OCI-M2 (cell line): Measurements from ENCODE around the gene LHX4.

Experiments used
- DNase-seq: peaks from one replicate; lab custom pipeline; 2025; ENCODE audit not compliant: unreplicated experiment; lab: John Stamatoyannopoulos, UW

The LHX4 gene

GRCh38 chr1:180241716-180242544 is 11.9 kb downstream of the LHX4 start:
- DNase-seq: no peak

GRCh38 chr1:180243517-180244221 is 13.6 kb downstream of the LHX4 start:
- no peak for DNase-seq

DNA sequence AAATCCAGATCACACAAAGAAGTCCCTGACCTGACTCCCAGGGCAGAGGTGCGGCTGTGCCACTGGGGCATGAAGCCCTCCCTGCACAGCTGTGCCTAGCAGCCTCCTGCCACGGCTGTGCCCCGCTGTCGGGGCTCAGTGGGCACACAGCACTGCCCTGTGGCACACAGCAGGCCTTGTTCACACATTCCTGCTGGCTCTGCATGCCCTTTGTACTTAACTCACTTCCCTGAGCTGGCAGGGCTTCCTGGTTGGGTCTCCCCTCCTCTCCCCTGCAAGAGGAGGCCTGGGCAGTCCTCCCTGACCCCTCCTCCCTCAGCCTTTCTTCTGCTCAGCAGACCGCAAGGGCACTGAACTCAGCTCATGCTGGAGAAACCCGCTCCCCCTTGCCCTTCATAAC is 14.8 kb downstream of the LHX4 start:
- DNase-seq: no peak

- no peak for DNase-seq
These were observed 16.5 kb downstream of the LHX4 start for GRCh38 chr1:180246579-180246978.

GRCh38 chr1:180247061-180247460 is 17.0 kb downstream of the LHX4 start:
- DNase-seq: no peak

DNA sequence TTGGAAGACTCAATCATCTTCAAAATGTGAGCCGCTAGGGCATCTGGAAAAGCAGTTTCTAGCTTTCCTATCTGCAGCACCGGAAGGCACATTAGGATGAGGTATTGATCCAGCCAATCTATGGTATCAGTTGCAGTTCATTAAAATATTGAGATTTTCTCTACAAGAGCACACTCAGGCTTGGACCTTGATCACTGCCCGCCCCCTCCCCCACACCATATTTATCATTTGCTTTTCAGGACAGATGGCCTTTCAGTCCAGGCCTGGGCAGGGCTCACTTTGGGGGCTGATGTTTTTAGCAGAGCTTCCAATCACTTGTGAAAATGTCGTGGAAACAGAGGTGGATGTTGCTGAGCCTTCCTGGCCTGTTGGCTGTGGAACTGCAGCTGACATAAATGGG is 17.5 kb downstream of the LHX4 start:
- DNase-seq: no peak

- DNase-seq: no peak
These were observed 18.1 kb downstream of the LHX4 start for GRCh38 chr1:180248176-180248575.

DNA sequence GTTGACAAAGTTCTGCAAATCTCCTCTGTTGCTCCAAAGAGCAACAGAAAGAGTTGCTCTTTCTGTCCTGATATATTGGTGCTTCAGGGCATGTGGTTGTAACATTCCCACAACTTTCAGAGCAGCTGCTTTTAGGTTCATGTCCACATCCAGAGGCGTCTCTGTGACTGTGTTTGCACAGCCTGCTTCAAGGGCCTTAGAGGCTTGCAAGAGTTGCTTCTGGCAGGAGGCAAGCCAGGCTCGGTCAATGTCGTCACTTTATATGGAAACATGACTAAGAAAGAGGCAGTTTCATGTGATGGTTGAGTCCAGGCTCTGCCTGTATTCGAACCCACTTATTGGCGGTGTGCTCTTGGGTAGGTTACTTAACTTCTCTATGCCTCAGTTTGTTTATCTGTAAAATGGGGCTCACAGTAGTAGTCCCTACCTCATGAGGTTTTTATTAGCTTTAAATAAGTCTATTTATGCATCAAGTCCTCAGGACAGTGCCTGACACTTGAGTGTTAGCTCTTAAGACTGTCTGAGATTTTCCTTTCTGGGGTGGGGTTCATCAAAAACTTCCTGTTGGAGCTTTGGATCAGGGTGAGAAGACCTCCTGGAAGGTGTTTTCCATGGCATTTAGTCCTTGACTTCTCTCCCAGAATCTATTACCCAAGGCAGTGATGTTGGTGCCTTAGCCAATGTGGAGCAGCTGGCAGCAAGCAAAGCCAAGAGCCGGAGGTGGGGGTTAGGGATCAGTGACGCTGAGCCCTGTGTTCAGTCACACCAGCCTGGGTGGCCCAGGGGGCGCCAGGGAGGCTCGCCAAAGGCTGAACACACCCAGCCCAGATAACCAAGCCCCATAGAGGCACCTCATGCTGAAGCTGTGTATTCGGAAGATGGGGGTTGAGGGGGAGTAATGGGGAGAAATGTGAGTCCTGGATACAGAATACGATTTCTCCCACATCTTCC is 18.9 kb downstream of the LHX4 start:
- no peak for DNase-seq

DNA sequence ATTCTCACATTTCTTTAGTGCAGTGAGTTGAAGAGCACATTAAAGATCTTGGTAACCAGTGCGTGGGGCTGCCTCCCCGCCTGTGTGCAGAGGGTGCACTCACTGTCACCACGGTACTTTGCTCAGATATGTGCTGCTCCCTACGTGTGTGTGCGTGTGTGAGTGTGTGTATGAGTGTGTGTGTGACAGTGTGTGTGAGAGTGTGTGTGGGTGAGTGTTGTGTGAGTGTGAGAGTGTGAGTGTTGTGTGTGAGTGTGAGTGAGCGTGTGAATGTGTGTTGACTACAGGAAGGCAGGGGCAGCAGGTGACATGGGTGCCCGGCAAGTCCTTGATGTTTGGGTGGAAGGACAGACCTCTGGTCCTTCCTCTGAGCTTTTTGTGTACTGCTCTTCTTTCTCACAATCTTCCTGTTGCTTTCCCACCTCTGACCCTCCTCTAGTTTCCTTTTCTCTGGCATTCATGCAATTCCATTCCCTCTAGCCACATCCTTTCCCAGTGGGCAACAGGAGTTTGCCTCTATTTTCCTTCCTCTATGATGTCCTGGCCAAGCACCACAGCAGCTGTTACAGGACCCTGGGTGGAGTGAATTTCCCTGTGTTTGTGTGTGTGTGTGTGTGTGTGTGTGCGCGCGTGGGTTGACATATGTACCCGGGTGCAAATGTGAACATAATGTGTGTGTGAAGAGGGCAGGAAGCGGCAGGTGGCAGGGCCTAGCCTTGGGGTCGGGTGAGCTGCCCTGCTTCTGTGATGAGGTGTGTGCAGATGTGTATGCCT is 19.8 kb downstream of the LHX4 start:
- no peak for DNase-seq

DNA sequence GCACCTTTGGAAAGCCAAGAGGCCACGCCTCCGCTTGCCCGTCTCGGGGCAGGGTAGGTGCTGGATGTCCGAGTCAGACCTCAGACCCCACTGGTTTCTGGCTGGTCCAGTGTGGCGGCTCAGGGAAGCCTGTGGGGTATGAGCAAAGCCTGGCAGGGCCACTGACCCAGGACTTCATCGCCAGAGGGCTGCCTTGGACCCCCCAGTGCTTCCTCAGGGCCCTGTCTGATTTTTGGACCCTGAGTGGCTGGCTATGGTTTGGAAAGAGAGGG is 20.4 kb downstream of the LHX4 start:
- DNase-seq: no peak

DNA sequence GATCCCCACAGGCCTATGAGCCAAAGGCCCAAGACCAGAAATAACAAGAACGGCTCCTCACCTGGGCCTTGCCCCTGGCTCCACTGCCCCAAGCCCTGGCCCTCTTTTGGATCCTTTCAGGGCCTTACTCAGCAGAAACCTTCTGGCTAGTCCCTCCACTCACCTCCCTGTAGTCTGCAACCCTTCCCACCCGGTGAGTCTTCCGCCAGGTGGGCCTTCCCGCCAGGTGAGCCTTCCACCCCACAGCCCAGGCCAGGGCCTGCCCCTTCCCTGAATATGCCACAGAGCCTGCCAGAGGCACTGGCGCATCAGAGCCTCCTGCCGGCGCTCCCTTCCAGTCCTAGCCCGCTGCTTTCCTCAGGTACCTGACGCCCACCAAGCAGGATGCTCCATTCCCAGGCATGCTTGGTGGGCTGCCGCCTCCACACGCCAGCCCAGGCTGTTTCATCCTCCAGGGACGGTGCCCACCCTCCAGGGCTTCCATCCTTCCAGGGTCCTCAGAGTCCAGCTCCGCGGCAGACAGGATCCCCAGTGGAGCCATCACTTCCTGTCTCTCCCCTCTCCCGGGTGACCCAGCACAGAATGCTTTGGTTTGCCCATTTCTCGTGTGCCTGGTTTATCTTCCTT is 20.9 kb downstream of the LHX4 start:
- no peak for DNase-seq

DNA sequence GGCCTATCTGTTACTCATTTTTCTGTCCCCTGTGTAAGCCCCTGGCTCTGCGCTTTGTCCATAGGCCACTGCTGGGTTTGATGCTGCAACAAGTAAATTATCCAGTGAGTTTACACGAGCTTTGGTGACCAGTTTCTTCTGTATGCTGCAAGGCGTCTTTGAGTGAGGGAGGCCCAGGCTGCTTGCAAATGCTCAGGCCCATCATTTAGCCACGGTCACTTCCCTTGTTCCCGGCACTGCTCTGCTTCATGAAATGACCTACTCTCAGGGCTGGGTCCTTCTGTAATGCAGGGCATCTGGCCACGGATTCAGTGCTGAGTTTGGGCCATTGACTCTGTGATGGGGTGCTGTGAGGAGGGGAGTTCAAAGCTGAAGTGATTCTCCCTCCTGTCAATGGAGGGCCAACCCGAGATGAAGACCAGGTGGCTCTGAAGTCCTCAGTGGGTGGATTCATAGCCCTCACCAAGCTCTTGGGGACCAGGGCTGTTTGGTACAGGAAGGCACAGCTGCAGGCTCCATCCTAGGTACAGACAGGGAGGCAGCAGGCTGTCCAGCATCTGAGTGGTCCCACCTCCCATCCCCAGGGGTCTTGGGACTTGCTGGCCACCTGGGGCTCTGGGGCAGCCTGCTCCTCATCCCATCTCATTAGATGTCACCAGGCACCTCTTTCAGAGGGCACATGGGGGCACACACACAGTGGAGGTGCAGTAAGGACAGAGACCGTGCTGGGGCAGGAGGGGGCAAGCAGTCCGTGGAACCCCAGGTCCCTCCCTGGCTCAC is 21.7 kb downstream of the LHX4 start:
- no peak for DNase-seq

- no peak for DNase-seq
These were observed 22.8 kb downstream of the LHX4 start for GRCh38 chr1:180252638-180253536.

GRCh38 chr1:180253585-180254495 is 23.8 kb downstream of the LHX4 start:
- DNase-seq: no peak

GRCh38 chr1:180254496-180254819 is 24.4 kb downstream of the LHX4 start:
- DNase-seq: no peak

DNA sequence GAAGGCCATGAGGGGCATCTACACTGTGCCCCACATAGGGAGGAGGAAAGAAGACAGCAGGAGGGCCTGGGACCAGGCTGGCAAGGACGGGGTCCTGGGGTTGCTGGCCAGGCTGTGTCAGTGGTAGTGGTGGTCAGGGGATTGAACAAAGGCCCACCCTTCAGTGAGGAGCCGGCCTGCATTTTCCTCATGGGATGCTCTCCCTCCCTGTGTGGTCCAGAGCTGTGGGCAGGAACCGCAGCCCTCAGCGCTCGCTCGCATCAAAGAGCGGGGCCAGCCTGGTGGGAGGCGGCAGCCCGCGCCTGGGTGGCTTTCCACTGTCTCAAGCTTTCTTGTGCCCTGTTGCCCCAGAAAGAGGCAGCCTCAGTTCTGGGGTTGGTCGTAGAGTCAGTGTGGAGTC is 24.8 kb downstream of the LHX4 start:
- no peak for DNase-seq

DNA sequence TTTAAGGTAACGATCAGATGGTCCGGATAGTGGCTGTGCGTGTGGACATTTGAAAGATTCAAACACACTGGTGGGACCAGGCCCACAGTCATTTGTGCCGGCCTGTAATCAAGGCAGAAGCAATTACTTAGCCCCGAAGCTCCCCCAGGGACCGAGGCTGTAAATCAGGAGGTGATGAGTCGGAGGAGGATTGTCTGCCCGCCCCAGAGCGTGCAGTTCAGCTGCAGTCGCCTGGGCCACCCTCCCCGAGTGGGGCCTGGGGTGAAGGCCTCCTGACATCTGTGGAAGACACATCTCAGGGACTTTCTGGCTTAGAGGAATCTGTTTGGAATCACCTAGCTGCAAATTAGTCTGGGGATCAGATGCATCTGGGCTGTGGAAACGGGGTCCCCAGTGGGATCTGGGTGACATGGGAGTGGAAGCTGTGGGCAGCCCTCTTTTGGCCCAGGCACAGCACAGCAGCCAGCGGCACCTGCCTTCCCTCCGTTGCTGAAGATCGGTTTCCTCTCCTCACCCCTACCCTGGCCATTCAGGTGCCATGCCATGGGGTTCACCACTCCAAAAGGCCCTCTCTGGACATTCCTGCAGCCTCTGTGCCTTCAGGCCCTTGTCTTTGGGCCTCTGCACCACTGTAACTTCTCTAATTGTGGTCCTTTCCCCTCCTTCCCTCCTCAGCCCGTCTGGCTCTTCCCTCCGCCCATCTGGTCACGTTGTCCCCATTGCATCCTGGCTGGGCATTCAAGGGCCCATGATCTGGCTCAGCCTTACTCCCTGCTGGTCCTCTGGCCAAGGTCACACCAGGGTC is 25.7 kb downstream of the LHX4 start:
- DNase-seq: no peak
